PC-3 (cell line): ENCODE data around the gene MAG.

Experiments used
- EZH2 ChIP-seq: fragments of 300-600 bp; sonication (generic); IDR thresholded peaks from one replicate; pipeline ENCODE4 v1.6.1; 2017; ENCODE audit warnings: antibody characterized with exemption, mild to moderate bottlenecking, low read length; ENCODE audit not compliant: unreplicated experiment
- TF ChIP-seq, protein P1 (sequence below): fragments of 300-600 bp; sonication (generic); conservative IDR thresholded peaks from 2 replicates; pipeline ENCODE4 v1.5.1; 2017; ENCODE audit warnings: antibody characterized with exemption, low read depth, mild to moderate bottlenecking, low read length

DNA sequence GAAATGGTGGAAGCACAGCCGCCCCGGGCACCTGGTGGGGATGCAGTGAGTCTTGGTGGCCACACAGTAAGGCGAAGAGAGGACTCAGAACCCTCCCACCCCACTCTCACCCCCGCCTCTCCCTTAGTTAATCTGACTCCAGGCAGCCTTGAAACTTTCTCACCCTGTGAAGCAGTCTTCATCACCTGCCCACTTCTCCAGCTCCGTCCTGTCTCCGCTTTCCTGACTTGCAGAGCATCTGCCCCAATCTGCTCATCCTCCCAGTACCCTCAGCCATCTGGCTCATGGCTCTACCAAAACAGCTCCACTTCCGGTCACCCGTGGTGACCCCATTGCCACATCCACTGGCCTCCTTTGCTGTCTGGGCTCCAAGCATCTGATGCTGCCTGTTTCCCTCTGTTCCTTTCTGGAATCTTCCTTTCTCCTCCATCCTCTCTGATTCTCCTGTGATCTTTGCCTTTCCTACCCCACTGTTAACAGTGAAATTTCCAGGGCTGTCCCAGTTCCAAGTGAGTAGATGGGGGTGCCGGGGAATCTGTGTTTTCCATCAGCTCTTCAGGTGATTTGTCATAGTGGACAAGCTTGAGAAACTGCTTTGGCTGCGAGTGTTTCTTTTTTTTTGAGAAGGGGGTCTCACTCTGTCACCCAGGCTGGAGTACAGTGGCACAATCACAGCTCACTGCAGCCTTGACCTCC lies 18.9 kb upstream of the MAG start:
- TF ChIP-seq, protein P1, sequence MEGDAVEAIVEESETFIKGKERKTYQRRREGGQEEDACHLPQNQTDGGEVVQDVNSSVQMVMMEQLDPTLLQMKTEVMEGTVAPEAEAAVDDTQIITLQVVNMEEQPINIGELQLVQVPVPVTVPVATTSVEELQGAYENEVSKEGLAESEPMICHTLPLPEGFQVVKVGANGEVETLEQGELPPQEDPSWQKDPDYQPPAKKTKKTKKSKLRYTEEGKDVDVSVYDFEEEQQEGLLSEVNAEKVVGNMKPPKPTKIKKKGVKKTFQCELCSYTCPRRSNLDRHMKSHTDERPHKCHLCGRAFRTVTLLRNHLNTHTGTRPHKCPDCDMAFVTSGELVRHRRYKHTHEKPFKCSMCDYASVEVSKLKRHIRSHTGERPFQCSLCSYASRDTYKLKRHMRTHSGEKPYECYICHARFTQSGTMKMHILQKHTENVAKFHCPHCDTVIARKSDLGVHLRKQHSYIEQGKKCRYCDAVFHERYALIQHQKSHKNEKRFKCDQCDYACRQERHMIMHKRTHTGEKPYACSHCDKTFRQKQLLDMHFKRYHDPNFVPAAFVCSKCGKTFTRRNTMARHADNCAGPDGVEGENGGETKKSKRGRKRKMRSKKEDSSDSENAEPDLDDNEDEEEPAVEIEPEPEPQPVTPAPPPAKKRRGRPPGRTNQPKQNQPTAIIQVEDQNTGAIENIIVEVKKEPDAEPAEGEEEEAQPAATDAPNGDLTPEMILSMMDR, result no peak
- no peak for TF ChIP-seq EZH2
